ENCODE measurements around the gene CHMP1A. TPM values are rescaled to one million over a fixed set of nuclear protein-coding genes. Genes with fewer than 3 reads are reported as not detected.

Gene CHMP1A
- total RNA-seq (2021; ENCODE audit: unreplicated experiment) (158 TPM), Bru-seq, nascent RNA (percentile 72 among the genes with signal in this experiment), BruChase-seq, experiment 1, labeled RNA remaining after a 6-hour chase (percentile 95 among the genes with signal in this experiment), BruChase-seq, experiment 2, labeled RNA remaining after a 2-hour chase (percentile 88 among the genes with signal in this experiment)
- polyA plus RNA-seq (2012) = 113 and 129 TPM in 2 replicates
- long read RNA-seq, transcript CHMP1A-206 (4 exons, 812 nt) = minor isoform, 8 of 460 reads
- long read RNA-seq, transcript CHMP1A-204 (2 exons, 2,007 nt) = minor isoform, 8 of 460 reads
- long read RNA-seq, transcript CHMP1A-202 (6 exons, 2,295 nt) = major isoform, 26 of 460 reads
- long read RNA-seq, partial matches to known transcripts = 11 of 460 reads
- long read RNA-seq, other reads (novel, unspliced or antisense) = 407 of 460 reads

- ChIA-PET CTCF (interaction anchor here (1.0 to 2.5 kb wide), 4 partner anchors 11 to 43 kb away, joined by 3 to 6 read pairs (median 4); partner anchors contain the start of gene SPATA2L), RAD21 (ENCODE audit: low non-redundant PET in 1 of 2, low total read pairs in 2 of 2, uncharacterized antibody in 2 of 2, unreplicated experiment in 2 of 2) (no interaction called here), POLR2A (interaction anchor here (0.8 to 1.9 kb wide), 5 partner anchors 19 to 266 kb away, joined by 3 to 6 read pairs (median 3); partner anchors contain the start of gene TUBB3)
- Histone ChIP-seq H3K27ac (ENCODE audit: low read depth, low read length) (peak within 1 kb of the TSS; percentile 89), H3K4me2 (ENCODE audit: low read length) (peak within 1 kb of the TSS; percentile 98), H3K27me3 (ENCODE audit: insufficient read depth, low read length) (no peaks in the 10 kb centered on the region), H3K4me1 (ENCODE audit: control insufficient read depth in 1 of 2, insufficient read depth in 2 of 2, low read length in 2 of 2) (peaks cover 16 to 26% of the 10 kb centered on the region in 2 experiments; a peak in 3 of 4 replicates), H2AFZ (ENCODE audit: low read depth, low read length, poor library complexity, severe bottlenecking) (peak within 1 kb of the TSS; percentile 49), H3K36me3 (ENCODE audit: control insufficient read depth in 1 of 2, insufficient read depth in 2 of 2, low read length in 2 of 2) (peaks cover 26 to 40% of the 10 kb centered on the region in 2 experiments), H3K79me2 (ENCODE audit: insufficient read depth, low read length) (peaks cover 85% of the 10 kb centered on the region), H3K4me3 (replicated peaks in 1 of 2; ENCODE audit: low read depth in 1 of 2, low read length in 2 of 2) (peak within 1 kb of the TSS; percentile 92 to 97), H3K9me3 (ENCODE audit: control insufficient read depth in 1 of 2, insufficient read depth in 1 of 2, low read depth in 1 of 2, low read length in 2 of 2) (no peaks in the 10 kb centered on the region), H4K20me1 (ENCODE audit: insufficient read depth) (no peaks in the 10 kb centered on the region; the same call in 1 of the 2 replicates), H3K9ac (ENCODE audit: low read length) (peak within 1 kb of the TSS; percentile 97), H3K9me2 (ENCODE audit: insufficient read depth) (no peaks in the 10 kb centered on the region)
- intact Hi-C loops (cut with micrococcal nuclease) = no loop called here
- peak; percentile 80 for DNase-seq (ENCODE audit: low read depth, low spot score)
- BruUV-seq (replicated peaks) = no TSS peak
- peak; percentile 91 for ATAC-seq
- no peak for TF ChIP-seq ATF3 (IDR thresholded peaks at IDR 0.05)
- TF ChIP-seq MAX (IDR thresholded peaks at IDR 0.05) = peak; percentile 89
- TF ChIP-seq CBX3 (IDR thresholded peaks at IDR 0.05; ENCODE audit: low read depth) = no peak
- no peak for TF ChIP-seq REST (IDR thresholded peaks at IDR 0.05; ENCODE audit: low read depth)
- TF ChIP-seq ELF1 (IDR thresholded peaks at IDR 0.05; ENCODE audit: borderline replicate concordance, low read depth) = no peak; the same call in 1 of the 2 replicates
- TF ChIP-seq SRF (IDR thresholded peaks at IDR 0.05; ENCODE audit: low read depth) = no peak; the same call in 1 of the 2 replicates
- TF ChIP-seq SIN3A (IDR thresholded peaks at IDR 0.05; ENCODE audit: low read depth) = peak; percentile 96
- TF ChIP-seq SP1 (IDR thresholded peaks at IDR 0.05; ENCODE audit: low read depth) = peak; percentile 9; the same call in 1 of the 2 replicates
- no peak for TF ChIP-seq RAD21 (IDR thresholded peaks at IDR 0.05; ENCODE audit: low read depth)
- no peak for TF ChIP-seq EZH2phosphoT487 (IDR thresholded peaks at IDR 0.05; ENCODE audit: borderline replicate concordance)
- TF ChIP-seq FOSL1 (IDR thresholded peaks at IDR 0.05; ENCODE audit: low read depth) = no peak
- TF ChIP-seq ZNF274 (IDR thresholded peaks at IDR 0.05; ENCODE audit: low read depth, low read length) = no peak
- TF ChIP-seq JUND (IDR thresholded peaks at IDR 0.05) = no peak
- no peak for TF ChIP-seq EGR1 (IDR thresholded peaks at IDR 0.05; ENCODE audit: low read depth)
- no peak for TF ChIP-seq CTCF (IDR thresholded peaks at IDR 0.05 in 2 of 3, conservative IDR thresholded peaks at IDR 0.05 in 1 of 3; ENCODE audit: borderline replicate concordance in 1 of 3, insufficient read depth in 1 of 3, low read depth in 2 of 3, low read length in 2 of 3)
- TF ChIP-seq ZBTB33 (IDR thresholded peaks at IDR 0.05; ENCODE audit: extremely low read depth, insufficient replicate concordance, low read length) = peak; percentile 97
- peak; percentile 89 for TF ChIP-seq POLR2A (IDR thresholded peaks at IDR 0.05; ENCODE audit: borderline replicate concordance, extremely low read depth, insufficient read depth, insufficient read length)
Measured at GRCh38 chr16:89657442-89658220, at the start of gene CHMP1A, which contains the start of gene SPATA33. Gene CHMP1A, minus strand, starts transcription at chr16:89657708. Its CDS starts 120 bp downstream, at chr16:89657588. Gene SPATA33, plus strand, starts transcription at chr16:89657836. Its CDS starts 76 bp downstream, at chr16:89657912.

All from HCT116 (cell line).